ENCODE measurements around the gene MMP14. TPM values are rescaled to one million over a fixed set of nuclear protein-coding genes. Genes with fewer than 3 reads are reported as not detected.

The MMP14 gene
- total and polyA plus RNA-seq, 2 of the 13 experiments (the other 11 are each of a cell fraction or from before 2014, with no cell fraction given) = 5.2 to 9.8 TPM

DNA sequence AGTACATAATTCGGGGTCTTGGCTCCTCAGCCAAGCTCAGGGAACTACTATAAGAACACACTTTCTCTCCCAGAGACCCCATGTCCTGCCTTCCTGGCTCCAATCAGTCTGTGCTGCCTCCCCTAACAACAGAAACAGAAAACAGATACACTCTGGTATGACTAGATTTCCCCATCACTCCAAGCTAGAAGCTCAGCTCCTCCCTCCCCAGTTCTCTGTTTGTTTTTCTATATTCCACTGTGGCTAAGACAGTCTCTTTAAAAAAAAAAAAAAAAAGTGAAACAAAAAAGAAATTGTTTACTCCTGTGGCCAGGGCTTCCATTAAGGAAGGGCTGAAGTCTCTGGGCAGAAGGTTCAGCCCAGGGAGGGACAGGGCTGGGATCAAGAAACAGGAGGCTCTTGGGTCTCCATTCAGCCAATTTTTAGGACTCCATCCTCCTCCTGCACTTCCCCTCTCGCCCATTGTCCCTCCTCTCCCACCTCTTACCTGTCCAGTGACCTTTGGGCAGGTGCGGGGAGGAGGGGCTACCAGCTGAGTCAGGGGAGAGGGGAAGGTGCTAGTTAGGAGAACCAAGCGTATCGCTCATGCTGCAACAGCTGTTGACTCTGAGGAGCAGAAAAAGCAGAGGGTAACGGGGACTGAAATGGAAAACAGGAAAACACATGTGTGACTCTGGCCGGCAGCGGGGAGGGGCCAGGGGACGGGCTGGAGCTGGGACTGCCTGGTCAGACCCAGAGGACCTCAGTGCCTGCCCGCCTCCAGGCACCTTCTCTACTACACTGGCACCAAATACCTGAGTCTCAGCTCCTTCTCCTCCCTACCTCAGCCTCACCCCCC, 17.0 kb upstream of the MMP14 start (continued):
- TF ChIP-seq ARID5B (CRISPR knock-in tag; IDR thresholded peaks at IDR 0.05) (peak; percentile 36), GRHL1 (CRISPR knock-in tag; conservative IDR thresholded peaks at IDR 0.05) (no peak), RFX3 (CRISPR knock-in tag; IDR thresholded peaks at IDR 0.05) (no peak), ZNF121 (CRISPR knock-in tag; IDR thresholded peaks at IDR 0.05) (0 out of 2 replicates have a peak, but pooled peaks have one; percentile 12), HDAC6 (IDR thresholded peaks at IDR 0.05; ENCODE audit: low read depth, low read length) (no peak), MZF1 (CRISPR knock-in tag; IDR thresholded peaks at IDR 0.05; ENCODE audit: borderline replicate concordance) (no peak), ZBED4 (CRISPR knock-in tag; IDR thresholded peaks at IDR 0.05; ENCODE audit: borderline replicate concordance) (peak; percentile 49; the same call in 1 of the 2 replicates), SIX4 (CRISPR knock-in tag; IDR thresholded peaks at IDR 0.05) (no peak), MTF1 (CRISPR knock-in tag; IDR thresholded peaks at IDR 0.05) (no peak), EEA1 (CRISPR knock-in tag; IDR thresholded peaks at IDR 0.05; ENCODE audit: borderline replicate concordance) (no peak), PHB2 (IDR thresholded peaks at IDR 0.05; ENCODE audit: partially characterized antibody) (no peak), ATAD3A (CRISPR knock-in tag; IDR thresholded peaks at IDR 0.05) (no peak), ERF (CRISPR knock-in tag; IDR thresholded peaks at IDR 0.05) (peak; percentile 78; the same call in 1 of the 2 replicates)
- TF ChIP-seq, protein P1, sequence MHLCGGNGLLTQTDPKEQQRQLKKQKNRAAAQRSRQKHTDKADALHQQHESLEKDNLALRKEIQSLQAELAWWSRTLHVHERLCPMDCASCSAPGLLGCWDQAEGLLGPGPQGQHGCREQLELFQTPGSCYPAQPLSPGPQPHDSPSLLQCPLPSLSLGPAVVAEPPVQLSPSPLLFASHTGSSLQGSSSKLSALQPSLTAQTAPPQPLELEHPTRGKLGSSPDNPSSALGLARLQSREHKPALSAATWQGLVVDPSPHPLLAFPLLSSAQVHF (CRISPR knock-in tag; IDR thresholded peaks at IDR 0.05) = no peak
- TF ChIP-seq, protein P2, sequence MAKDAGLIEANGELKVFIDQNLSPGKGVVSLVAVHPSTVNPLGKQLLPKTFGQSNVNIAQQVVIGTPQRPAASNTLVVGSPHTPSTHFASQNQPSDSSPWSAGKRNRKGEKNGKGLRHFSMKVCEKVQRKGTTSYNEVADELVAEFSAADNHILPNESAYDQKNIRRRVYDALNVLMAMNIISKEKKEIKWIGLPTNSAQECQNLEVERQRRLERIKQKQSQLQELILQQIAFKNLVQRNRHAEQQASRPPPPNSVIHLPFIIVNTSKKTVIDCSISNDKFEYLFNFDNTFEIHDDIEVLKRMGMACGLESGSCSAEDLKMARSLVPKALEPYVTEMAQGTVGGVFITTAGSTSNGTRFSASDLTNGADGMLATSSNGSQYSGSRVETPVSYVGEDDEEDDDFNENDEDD (CRISPR knock-in tag; IDR thresholded peaks at IDR 0.05; ENCODE audit: borderline replicate concordance) = no peak
